ENCODE measurements around the gene ITGB5. TPM values are rescaled to one million over a fixed set of nuclear protein-coding genes. Genes with fewer than 3 reads are reported as not detected.

The ITGB5 gene
- total and polyA plus RNA-seq, 2 experiments from 2014 or later: 103 to 109 TPM

DNA sequence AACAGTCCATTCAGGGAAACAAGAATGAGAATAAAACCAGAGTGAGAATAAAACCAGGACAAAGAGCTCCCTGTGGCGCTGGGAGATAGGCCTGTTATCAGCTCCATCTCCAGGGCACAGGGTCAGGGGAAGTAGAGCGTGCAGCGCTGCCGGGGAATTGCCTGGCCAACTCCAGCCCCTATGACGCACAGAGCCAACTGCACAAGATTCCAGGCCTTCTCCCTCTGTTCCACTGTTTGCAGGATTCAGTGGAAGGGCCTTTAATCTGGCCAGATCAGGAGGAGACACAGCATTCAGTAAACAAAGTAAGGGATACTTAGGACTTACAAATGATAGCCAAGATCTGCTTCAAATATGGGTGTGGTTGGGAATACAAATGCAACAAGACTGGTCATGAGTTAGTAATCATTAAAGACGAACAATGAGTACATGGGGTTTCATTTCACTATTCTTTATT is 49.4 kb downstream of the ITGB5 start:
- H3K4me1 ChIP-seq (ENCODE audit: insufficient read depth): peaks cover 47% of the 10 kb centered on the region
- DNase-seq (ENCODE audit: low spot score): peak; percentile 83
- TF ChIP-seq EZH2 (IDR thresholded peaks at IDR 0.05; ENCODE audit: borderline replicate concordance): no peak
- no peak for TF ChIP-seq EZH2phosphoT487 (IDR thresholded peaks at IDR 0.05; ENCODE audit: low read depth, severe bottlenecking, unreplicated experiment)
- TF ChIP-seq, protein P1, sequence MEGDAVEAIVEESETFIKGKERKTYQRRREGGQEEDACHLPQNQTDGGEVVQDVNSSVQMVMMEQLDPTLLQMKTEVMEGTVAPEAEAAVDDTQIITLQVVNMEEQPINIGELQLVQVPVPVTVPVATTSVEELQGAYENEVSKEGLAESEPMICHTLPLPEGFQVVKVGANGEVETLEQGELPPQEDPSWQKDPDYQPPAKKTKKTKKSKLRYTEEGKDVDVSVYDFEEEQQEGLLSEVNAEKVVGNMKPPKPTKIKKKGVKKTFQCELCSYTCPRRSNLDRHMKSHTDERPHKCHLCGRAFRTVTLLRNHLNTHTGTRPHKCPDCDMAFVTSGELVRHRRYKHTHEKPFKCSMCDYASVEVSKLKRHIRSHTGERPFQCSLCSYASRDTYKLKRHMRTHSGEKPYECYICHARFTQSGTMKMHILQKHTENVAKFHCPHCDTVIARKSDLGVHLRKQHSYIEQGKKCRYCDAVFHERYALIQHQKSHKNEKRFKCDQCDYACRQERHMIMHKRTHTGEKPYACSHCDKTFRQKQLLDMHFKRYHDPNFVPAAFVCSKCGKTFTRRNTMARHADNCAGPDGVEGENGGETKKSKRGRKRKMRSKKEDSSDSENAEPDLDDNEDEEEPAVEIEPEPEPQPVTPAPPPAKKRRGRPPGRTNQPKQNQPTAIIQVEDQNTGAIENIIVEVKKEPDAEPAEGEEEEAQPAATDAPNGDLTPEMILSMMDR (IDR thresholded peaks at IDR 0.05; ENCODE audit: poor library complexity): no peak
- WGBS (ENCODE audit: low lambda C conversion rate, missing lambda C conversion rate): 27% methylated on average over 6 of the region's 6 CpGs
- H3K79me2 ChIP-seq: peaks cover 13% of the 10 kb centered on the region
- H3K4me2 ChIP-seq: peak overlapping the region; percentile 37
- H4K20me1 ChIP-seq (ENCODE audit: insufficient read depth, poor library complexity, severe bottlenecking): no peaks in the 10 kb centered on the region
- H3K36me3 ChIP-seq (replicated peaks; ENCODE audit: insufficient read depth, low read depth): no peaks in the 10 kb centered on the region
- peak overlapping the region; percentile 98 for H3K27ac ChIP-seq
- H2AFZ ChIP-seq: no peak overlapping the region
- no peaks in the 10 kb centered on the region for H3K9me2 ChIP-seq (replicated peaks; ENCODE audit: insufficient read depth)
- H3K4me3 ChIP-seq: no peak overlapping the region
- H3K9me3 ChIP-seq (ENCODE audit: low read depth): no peaks in the 10 kb centered on the region
- no peaks in the 10 kb centered on the region for H3K27me3 ChIP-seq

DNA sequence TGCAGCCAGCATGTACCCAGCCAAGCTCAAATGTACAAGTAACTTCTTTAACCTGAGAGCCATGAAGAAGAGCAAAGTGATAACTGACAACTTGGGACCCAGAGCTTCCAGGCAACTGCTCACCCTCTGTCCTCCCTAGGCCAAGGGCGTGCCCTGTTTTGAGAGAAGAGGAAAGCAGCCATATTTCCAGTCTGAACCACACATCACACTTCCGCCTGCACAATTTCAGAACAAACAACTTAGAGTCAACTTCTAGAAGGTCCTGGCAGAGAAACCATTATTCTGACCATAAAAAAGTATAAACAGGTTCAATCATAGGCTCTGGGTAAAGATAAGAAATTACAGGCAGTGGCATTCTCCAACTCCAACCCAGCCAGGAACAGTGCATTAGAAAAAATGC is 50.1 kb downstream of the ITGB5 start:
- H3K27me3 ChIP-seq: no peaks in the 10 kb centered on the region
- H3K9me3 ChIP-seq (ENCODE audit: low read depth): no peaks in the 10 kb centered on the region
- 80% methylated on average over 2 of the region's 2 CpGs for WGBS (ENCODE audit: low lambda C conversion rate, missing lambda C conversion rate)
- peak overlapping the region; percentile 37 for H3K4me2 ChIP-seq
- H3K4me3 ChIP-seq: no peak overlapping the region
- H2AFZ ChIP-seq: no peak overlapping the region
- H4K20me1 ChIP-seq (ENCODE audit: insufficient read depth, poor library complexity, severe bottlenecking): no peaks in the 10 kb centered on the region
- TF ChIP-seq EZH2 (IDR thresholded peaks at IDR 0.05; ENCODE audit: borderline replicate concordance): no peak
- TF ChIP-seq, protein P1 (IDR thresholded peaks at IDR 0.05; ENCODE audit: poor library complexity): no peak
- TF ChIP-seq EZH2phosphoT487 (IDR thresholded peaks at IDR 0.05; ENCODE audit: low read depth, severe bottlenecking, unreplicated experiment): no peak
- H3K9me2 ChIP-seq (replicated peaks; ENCODE audit: insufficient read depth): no peaks in the 10 kb centered on the region
- no peaks in the 10 kb centered on the region for H3K36me3 ChIP-seq (replicated peaks; ENCODE audit: insufficient read depth, low read depth)
- DNase-seq (ENCODE audit: low spot score): no peak
- H3K4me1 ChIP-seq (ENCODE audit: insufficient read depth): peaks cover 48% of the 10 kb centered on the region
- peaks cover 12% of the 10 kb centered on the region for H3K79me2 ChIP-seq
- peak overlapping the region; percentile 98 for H3K27ac ChIP-seq

DNA sequence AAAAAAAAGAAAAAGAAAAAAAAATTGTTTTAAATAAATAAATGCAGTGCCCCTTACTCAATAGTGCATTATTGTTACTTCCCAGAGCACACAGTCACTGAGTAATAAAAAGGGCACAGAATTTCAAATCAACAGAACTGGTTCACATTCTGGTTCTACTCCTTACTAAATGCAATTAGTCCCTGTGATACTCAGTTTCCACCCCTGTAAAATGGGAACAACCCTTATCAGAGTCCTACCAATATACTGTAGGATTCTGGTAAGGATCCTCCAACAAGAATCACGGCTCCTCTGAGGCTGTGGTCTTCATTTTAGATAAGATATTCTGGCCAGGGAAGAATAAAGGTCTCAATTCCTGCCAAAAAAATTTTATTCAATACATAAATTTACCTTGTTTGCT is 50.7 kb downstream of the ITGB5 start:
- peak overlapping the region; percentile 98 for H3K27ac ChIP-seq
- WGBS (ENCODE audit: low lambda C conversion rate, missing lambda C conversion rate): 81% methylated on average over 1 of the region's 1 CpG
- peaks cover 49% of the 10 kb centered on the region for H3K4me1 ChIP-seq (ENCODE audit: insufficient read depth)
- H4K20me1 ChIP-seq (ENCODE audit: insufficient read depth, poor library complexity, severe bottlenecking): no peaks in the 10 kb centered on the region
- no peaks in the 10 kb centered on the region for H3K9me3 ChIP-seq (ENCODE audit: low read depth)
- no peaks in the 10 kb centered on the region for H3K9me2 ChIP-seq (replicated peaks; ENCODE audit: insufficient read depth)
- H3K36me3 ChIP-seq (replicated peaks; ENCODE audit: insufficient read depth, low read depth): no peaks in the 10 kb centered on the region
- H3K27me3 ChIP-seq: no peaks in the 10 kb centered on the region
- TF ChIP-seq EZH2 (IDR thresholded peaks at IDR 0.05; ENCODE audit: borderline replicate concordance): no peak
- no peak for TF ChIP-seq EZH2phosphoT487 (IDR thresholded peaks at IDR 0.05; ENCODE audit: low read depth, severe bottlenecking, unreplicated experiment)
- TF ChIP-seq, protein P1 (IDR thresholded peaks at IDR 0.05; ENCODE audit: poor library complexity): no peak
- H2AFZ ChIP-seq: no peak overlapping the region
- DNase-seq (ENCODE audit: low spot score): no peak
- peak overlapping the region; percentile 63 for H3K4me2 ChIP-seq
- H3K4me3 ChIP-seq: no peak overlapping the region
- peaks cover 8% of the 10 kb centered on the region for H3K79me2 ChIP-seq

Measured in hepatocyte (in vitro differentiated cells).